HG02623 (cell line): Measurements from ENCODE around the gene ST8SIA6.
A peak's percentile ranks its signal among the peaks of the same experiment; 100 is the strongest.
"Not testable (repeated sequence)": the region's sequence is repeated elsewhere in the genome, so short reads cannot be mapped to it uniquely, and the experiment has no call there.

Experiments used
- ATAC-seq: cut with Tn5 transposase; IDR thresholded peaks from one replicate; pipeline ENCODE4 v1.9.1; 2021; ENCODE audit warnings: moderate library complexity; ENCODE audit not compliant: unreplicated experiment

ST8SIA6 gene

GRCh38 chr10:17349717-17350116, 104.7 kb downstream of the ST8SIA6 start:
- no peak for ATAC-seq

GRCh38 chr10:17348501-17349349, 105.7 kb downstream of the ST8SIA6 start:
- ATAC-seq, result no peak

GRCh38 chr10:17348011-17348500, 106.3 kb downstream of the ST8SIA6 start:
- ATAC-seq, result no peak

- no peak for ATAC-seq
These were observed 110.2 kb downstream of the ST8SIA6 start for GRCh38 chr10:17344206-17344605.

GRCh38 chr10:17343118-17343517, 111.3 kb downstream of the ST8SIA6 start:
- no peak for ATAC-seq

GRCh38 chr10:17340144-17340829, 114.1 kb downstream of the ST8SIA6 start:
- no peak for ATAC-seq

GRCh38 chr10:17335065-17335464, 119.3 kb downstream of the ST8SIA6 start:
- no peak for ATAC-seq

- ATAC-seq, result no peak
These were observed 123.9 kb downstream of the ST8SIA6 start for GRCh38 chr10:17330501-17330900.

GRCh38 chr10:17326377-17326776, 128.0 kb downstream of the ST8SIA6 start:
- ATAC-seq, result no peak

GRCh38 chr10:17321957-17322356, 132.4 kb downstream of the ST8SIA6 start:
- not testable (repeated sequence) for ATAC-seq

- ATAC-seq, result peak; percentile 78
These were observed 137.8 kb downstream of the ST8SIA6 start for GRCh38 chr10:17316488-17317170.

GRCh38 chr10:17309435-17309834, 145.0 kb downstream of the ST8SIA6 start:
- ATAC-seq, result no peak

GRCh38 chr10:17307123-17307522, 147.3 kb downstream of the ST8SIA6 start:
- ATAC-seq, result no peak

GRCh38 chr10:17292375-17292774, 162.0 kb downstream of the ST8SIA6 start:
- no peak for ATAC-seq

GRCh38 chr10:17290226-17290625, 164.2 kb downstream of the ST8SIA6 start:
- no peak for ATAC-seq

GRCh38 chr10:17289763-17290162, 164.6 kb downstream of the ST8SIA6 start:
- ATAC-seq, result no peak

GRCh38 chr10:17286562-17287550, 167.5 kb downstream of the ST8SIA6 start:
- no peak for ATAC-seq

- ATAC-seq, result no peak
These were observed 172.1 kb downstream of the ST8SIA6 start for GRCh38 chr10:17282311-17282710.

GRCh38 chr10:17278607-17279240, 175.7 kb downstream of the ST8SIA6 start:
- no peak for ATAC-seq
